Body of pancreas (tissue), 4 donors: ENCODE measurements around the gene NRDE2.

Experiments
- POLR2A ChIP-seq, 3 donors: fragments of 450-650 bp; IDR thresholded peaks; one replicate each; pipeline ENCODE4 v1.6.1; 2016; ENCODE audit warnings: antibody characterized with exemption in 3 of 3, mild to moderate bottlenecking in 2 of 3
- TF ChIP-seq, protein P1 (sequence below), 7 experiments: fragments of 450-650 bp in 4 of 7; fragments of 200-600 bp in 3 of 7; sonication (generic) in 3 of 7; IDR thresholded peaks; one replicate each; pipeline ENCODE4 v1.5.1; 2016 to 2019; ENCODE audit warnings: antibody characterized with exemption in 7 of 7

DNA sequence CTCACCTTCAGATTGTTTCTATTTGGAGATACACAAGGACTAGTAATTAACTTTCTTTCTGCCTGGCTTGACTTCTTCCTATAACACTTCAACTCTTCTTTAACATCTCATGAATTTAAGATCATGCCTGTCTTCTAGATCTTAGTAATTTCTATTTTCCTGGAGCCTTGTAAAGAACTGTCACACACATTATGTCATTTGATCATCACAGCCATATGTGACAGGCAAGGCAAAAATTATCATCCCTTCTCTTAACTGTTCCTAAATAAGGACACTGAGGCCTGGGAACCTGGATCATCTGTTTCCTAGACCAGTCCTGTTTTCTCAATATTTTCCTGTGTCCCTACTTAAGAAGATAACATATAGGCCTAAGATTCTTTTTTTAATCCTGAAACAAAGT lies 27.2 kb downstream of the NRDE2 start:
- no peak for TF ChIP-seq POLR2A (IDR thresholded peaks at IDR 0.05)
- TF ChIP-seq, protein P1, sequence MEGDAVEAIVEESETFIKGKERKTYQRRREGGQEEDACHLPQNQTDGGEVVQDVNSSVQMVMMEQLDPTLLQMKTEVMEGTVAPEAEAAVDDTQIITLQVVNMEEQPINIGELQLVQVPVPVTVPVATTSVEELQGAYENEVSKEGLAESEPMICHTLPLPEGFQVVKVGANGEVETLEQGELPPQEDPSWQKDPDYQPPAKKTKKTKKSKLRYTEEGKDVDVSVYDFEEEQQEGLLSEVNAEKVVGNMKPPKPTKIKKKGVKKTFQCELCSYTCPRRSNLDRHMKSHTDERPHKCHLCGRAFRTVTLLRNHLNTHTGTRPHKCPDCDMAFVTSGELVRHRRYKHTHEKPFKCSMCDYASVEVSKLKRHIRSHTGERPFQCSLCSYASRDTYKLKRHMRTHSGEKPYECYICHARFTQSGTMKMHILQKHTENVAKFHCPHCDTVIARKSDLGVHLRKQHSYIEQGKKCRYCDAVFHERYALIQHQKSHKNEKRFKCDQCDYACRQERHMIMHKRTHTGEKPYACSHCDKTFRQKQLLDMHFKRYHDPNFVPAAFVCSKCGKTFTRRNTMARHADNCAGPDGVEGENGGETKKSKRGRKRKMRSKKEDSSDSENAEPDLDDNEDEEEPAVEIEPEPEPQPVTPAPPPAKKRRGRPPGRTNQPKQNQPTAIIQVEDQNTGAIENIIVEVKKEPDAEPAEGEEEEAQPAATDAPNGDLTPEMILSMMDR (IDR thresholded peaks at IDR 0.05): no peak
